Activated CD8-positive, alpha-beta memory T cell treated with anti-CD3 and anti-CD28 coated beads, Interleukin-2, amount 50 U/mL, for 1 hour (primary cell): ENCODE data around the gene MBD3L2.
"Not testable (repeated sequence)": the region's sequence is repeated elsewhere in the genome, so short reads cannot be mapped to it uniquely, and the experiment has no call there.

ENCODE experiments used
- DNase-seq: peaks from one replicate; pipeline ENCODE4 v3.0.0-alpha.2; 2020; ENCODE audit errors: extremely low read depth

The MBD3L2 gene

DNA sequence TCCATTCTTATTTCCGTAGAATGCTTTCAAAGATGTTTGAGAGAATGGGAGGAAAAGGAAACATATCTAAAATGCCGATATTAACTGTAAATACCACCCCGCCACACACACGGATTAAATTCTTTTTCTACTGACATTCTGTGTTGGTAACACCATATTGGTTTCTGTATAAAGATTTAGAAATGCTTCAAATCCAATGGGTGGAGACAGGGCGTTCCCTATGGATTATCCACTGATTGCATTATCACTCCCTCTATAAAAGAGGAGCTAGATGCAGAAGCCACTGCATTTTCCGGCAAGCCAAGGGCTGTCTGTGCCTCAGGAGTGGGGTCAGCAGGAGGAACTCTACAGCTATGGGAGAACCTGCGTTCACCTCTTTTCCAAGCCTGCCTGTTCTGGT lies at the start of gene MBD3L2:
Gene MBD3L2, plus strand, starts transcription at position 301 of the 400 bp plus-strand sequence. Its CDS starts 53 bp downstream, at position 354.
- DNase-seq = not testable (repeated sequence)

GRCh38 chr19:6999933-7000332 lies 49.2 kb upstream of the MBD3L2 start:
- DNase-seq = no peak

DNA sequence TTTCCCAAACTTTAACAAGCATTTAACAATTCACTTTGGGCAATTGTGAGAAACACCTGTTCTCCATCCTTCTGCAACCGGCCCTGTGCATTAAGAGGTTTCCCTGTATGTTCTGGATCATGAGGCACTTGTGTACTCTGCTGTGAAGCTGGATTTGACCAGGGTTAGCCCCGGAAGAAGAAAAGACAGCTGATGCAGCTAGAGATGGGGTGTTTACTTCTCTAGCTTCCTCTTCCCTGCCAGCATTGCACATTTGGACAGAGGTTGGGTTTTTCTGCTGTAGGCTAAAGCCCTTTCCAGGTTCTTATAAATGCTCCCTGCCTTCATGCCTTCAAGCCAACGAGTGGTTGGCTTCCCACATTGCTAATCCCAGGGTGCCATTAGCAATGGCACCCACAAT lies 48.8 kb upstream of the MBD3L2 start:
- no peak for DNase-seq

DNA sequence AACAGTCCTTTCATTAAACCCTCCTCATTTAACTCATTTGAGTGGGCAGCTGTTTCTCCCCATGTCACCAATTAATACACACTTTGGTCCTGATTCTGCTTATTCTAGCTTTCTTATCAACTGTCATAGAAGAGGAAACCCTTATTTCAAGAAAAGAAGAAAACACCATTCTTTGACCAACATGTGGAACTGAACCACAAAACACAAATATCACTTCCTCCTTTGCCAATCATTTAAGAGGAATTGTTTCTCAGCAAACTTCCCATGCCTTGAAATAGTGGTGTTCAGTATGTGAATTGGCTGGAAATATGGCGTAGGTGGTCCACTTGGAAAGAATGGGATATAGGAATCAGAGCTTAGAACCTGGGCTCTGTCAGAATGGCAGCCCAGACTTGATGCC lies 48.3 kb upstream of the MBD3L2 start:
- no peak for DNase-seq

GRCh38 chr19:7004313-7004931 lies 44.7 kb upstream of the MBD3L2 start:
- no peak for DNase-seq

- DNase-seq = no peak
Observed at GRCh38 chr19:7006135-7006704, 42.9 kb upstream of the MBD3L2 start.

GRCh38 chr19:7007859-7008258 lies 41.3 kb upstream of the MBD3L2 start:
- DNase-seq = no peak

- DNase-seq = no peak
Observed at GRCh38 chr19:7010722-7011593, 38.2 kb upstream of the MBD3L2 start.

DNA sequence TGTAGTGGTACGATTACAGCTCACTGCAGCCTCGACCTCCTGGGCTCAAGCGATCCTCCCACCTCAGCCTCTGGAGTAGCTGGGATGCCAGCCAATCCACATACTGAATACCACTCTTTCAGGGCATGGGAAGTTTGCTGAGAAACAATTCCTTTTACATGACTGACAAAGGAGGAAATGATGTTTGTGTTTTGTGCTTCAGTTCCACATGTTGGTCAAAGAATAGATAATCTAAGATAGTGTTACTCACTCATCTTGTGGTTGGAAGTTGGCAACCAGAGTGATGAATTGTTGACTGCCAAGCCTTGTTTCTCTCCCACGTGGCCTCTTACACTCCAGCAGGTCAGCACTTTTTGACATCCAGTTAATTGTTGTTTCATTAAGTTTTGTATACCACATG lies 35.4 kb upstream of the MBD3L2 start:
- no peak for DNase-seq

- no peak for DNase-seq
Observed at GRCh38 chr19:7018828-7019227, 30.3 kb upstream of the MBD3L2 start.

DNA sequence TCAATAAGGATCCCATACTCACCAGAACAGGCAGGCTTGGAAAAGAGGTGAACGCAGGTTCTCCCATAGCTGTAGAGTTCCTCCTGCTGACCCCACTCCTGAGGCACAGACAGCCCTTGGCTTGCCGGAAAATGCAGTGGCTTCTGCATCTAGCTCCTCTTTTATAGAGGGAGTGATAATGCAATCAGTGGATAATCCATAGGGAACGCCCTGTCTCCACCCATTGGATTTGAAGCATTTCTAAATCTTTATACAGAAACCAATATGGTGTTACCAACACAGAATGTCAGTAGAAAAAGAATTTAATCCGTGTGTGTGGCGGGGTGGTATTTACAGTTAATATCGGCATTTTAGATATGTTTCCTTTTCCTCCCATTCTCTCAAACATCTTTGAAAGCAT lies 27.8 kb upstream of the MBD3L2 start, which contains the start of gene MBD3L2B:
Gene MBD3L2B, minus strand, starts transcription at position 101 of the 400 bp plus-strand sequence. Its CDS starts 34 bp downstream, at position 67.
- not testable (repeated sequence) for DNase-seq

DNA sequence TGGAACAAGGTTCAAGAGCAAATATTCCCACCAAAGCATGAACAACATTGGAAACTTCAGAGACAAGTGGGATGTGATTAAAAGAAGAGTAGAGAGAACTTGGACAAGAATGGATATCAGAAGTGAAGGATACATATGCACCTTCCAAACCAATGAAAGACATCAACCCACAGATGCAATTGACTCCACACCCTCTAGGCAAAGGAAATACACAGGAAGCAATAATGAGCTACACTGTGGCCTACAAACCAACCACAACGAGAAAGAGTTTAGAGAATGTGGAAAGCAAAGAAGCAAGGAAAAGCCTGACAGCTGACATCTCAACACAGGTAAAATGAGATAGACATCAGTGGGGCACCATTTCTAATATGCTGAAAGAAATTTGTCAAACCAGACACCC lies 20.3 kb upstream of the MBD3L2 start:
- not testable (repeated sequence) for DNase-seq

GRCh38 chr19:7030278-7030677 lies 18.8 kb upstream of the MBD3L2 start, which contains the start of gene MBD3L5:
Gene MBD3L5 (plus strand): TSS chr19:7030578. CDS start chr19:7030612, 34 bp downstream.
- DNase-seq = not testable (repeated sequence)

DNA sequence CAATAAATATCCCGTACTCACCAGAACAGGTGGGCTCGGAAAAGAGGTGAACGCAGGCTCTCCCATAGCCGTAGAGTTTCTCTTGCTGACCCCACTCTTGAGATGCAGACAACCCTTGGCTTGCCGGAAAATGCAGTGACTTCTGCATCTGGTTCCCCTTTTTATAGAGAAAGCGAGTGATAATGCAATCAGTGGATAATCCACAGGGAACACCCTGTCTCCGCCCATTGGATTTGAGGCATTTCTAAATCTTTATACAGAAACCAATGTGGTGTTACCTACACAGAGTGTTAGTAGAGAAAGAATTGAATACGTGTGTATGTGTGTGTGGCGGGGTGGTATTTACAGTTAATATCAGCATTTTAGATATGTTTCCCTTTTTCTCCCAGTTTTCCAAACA lies 9.0 kb upstream of the MBD3L2 start, which contains the start of gene MBD3L4:
Gene MBD3L4, minus strand, starts transcription at position 101 of the 400 bp plus-strand sequence. Its CDS starts 35 bp downstream, at position 66.
- DNase-seq = not testable (repeated sequence)

- DNase-seq = not testable (repeated sequence)
Observed at GRCh38 chr19:7041563-7041962, 7.6 kb upstream of the MBD3L2 start.

- not testable (repeated sequence) for DNase-seq
Observed at GRCh38 chr19:7051421-7051820, 2.3 kb downstream of the MBD3L2 start.

DNA sequence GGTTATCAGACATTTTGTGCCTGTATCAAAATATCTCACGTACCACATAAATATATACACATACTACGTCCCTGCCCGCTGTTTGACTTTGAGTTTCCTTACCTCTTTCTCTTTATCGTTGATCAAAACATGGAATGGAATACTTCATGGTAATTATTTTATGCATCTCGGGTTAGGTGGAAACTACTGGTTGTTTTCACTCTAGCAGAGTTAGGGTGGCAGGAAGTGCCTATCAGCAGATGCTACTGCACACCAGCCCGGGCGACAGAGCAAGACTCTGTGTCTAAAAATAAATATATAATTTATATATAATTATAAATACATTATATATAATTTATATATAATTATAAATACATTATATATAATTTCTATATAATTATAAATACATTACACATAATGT lies 3.8 kb downstream of the MBD3L2 start:
- DNase-seq = not testable (repeated sequence)

DNA sequence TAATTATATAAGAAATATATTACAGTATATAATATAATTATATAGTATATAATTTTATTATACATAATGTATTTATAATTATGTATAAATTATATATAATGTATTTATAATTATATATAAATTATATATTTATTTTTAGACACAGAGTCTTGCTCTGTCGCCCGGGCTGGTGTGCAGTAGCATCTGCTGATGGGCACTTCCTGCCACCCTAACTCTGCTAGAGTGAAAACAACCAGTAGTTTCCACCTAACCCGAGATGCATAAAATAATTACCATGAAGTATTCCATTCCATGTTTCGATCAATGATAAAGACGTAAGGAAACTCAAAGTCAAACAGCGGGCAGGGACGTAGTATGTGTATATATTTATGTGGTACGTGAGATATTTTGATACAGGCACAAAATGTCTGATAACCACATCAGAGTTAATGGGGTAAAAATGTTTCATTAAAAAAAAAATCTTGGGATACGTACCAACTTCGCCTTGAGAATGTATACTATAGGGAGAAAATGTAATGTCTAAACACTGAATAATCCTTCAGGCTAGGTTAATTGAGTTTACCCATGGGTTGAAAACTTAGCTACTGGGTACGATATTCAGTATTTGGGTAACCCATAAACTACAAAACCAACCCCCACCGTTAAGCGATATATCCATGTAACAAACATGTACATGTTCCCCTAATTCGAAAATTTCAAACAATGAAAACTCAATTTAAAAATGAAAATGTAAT lies 5.7 kb downstream of the MBD3L2 start:
- not testable (repeated sequence) for DNase-seq

DNA sequence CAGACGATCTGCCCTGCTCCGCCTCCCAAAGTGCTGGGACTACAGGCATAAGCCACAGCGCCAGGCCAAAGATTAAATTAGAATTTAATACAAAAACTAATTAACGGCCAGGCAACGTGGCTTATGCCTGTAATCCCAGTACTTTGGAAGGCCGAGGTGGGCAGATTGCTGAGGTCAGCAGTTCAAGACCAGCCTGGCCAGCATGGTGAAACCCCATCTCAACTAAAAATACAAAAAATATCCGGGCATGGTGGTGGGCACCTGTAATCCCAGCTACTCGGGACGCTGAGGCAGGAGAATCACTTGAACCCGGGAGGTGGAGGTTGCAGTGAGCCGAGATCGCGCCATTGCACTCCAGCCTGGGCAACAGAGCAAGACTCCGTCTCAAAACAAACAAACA lies 6.6 kb downstream of the MBD3L2 start:
- not testable (repeated sequence) for DNase-seq

- DNase-seq = not testable (repeated sequence)
Observed at GRCh38 chr19:7056371-7056770, 7.2 kb downstream of the MBD3L2 start.

GRCh38 chr19:7058576-7058975 lies 9.5 kb downstream of the MBD3L2 start, which contains the start of gene MBD3L3:
Gene MBD3L3 (minus strand): TSS chr19:7058676. CDS start chr19:7058605, 71 bp downstream.
- not testable (repeated sequence) for DNase-seq
